D721Med (cell line): ENCODE measurements around the gene HOXA10.

Experiments
- DNase-seq: peaks from one replicate; pipeline ENCODE4 v3.0.0; 2011; ENCODE audit warnings: low spot score; ENCODE audit not compliant: insufficient read length
- FAIRE-seq: peaks from 2 replicates; lab custom pipeline; 2011; peaks lifted over from hg19 to GRCh38; lab: Jason Lieb, UNC
- TF ChIP-seq, protein P1 (sequence below): IDR thresholded peaks from 2 replicates; pipeline ENCODE4 v1.5.1; 2012; ENCODE audit warnings: mild to moderate bottlenecking, control low read depth; ENCODE audit not compliant: insufficient read depth; ENCODE audit errors: missing control alignments

Gene HOXA10

DNA sequence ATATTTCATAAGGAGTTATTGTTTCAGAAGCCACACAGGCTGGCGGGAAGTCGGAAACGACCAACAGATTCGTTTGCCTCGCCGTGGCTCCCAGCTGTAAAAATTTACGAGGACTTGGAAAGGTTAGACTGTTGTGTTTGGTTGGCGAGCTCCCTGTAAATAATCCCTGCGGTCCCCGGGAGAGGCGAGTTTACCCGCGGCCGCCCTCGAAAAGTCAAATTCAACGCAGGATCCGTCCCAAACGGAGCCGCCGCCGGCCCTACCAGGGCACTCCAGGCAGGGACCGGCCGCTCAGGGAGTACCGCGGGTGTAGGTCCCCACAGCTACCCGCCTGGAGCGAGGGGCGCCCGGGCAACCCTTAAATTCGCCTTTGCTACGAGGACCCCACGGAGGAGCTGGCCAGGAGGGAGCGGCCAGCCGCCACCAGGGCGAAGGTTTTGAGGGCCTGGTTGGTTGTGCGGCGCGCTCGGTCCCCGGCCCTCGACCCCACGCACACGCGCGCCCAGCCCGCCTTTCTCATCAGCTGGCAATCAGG lies 8.1 kb downstream of the HOXA10 start:
- no peak for FAIRE-seq
- TF ChIP-seq, protein P1, sequence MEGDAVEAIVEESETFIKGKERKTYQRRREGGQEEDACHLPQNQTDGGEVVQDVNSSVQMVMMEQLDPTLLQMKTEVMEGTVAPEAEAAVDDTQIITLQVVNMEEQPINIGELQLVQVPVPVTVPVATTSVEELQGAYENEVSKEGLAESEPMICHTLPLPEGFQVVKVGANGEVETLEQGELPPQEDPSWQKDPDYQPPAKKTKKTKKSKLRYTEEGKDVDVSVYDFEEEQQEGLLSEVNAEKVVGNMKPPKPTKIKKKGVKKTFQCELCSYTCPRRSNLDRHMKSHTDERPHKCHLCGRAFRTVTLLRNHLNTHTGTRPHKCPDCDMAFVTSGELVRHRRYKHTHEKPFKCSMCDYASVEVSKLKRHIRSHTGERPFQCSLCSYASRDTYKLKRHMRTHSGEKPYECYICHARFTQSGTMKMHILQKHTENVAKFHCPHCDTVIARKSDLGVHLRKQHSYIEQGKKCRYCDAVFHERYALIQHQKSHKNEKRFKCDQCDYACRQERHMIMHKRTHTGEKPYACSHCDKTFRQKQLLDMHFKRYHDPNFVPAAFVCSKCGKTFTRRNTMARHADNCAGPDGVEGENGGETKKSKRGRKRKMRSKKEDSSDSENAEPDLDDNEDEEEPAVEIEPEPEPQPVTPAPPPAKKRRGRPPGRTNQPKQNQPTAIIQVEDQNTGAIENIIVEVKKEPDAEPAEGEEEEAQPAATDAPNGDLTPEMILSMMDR, result no peak
- no peak for DNase-seq

GRCh38 chr7:27165089-27165995 lies 8.8 kb downstream of the HOXA10 start, which contains the start of gene HOXA9:
HOXA9 (minus strand) TSS chr7:27165537; CDS start chr7:27165457, 80 bp downstream.
- FAIRE-seq (no peak), DNase-seq (no peak)
- TF ChIP-seq, protein P1, result no peak

DNA sequence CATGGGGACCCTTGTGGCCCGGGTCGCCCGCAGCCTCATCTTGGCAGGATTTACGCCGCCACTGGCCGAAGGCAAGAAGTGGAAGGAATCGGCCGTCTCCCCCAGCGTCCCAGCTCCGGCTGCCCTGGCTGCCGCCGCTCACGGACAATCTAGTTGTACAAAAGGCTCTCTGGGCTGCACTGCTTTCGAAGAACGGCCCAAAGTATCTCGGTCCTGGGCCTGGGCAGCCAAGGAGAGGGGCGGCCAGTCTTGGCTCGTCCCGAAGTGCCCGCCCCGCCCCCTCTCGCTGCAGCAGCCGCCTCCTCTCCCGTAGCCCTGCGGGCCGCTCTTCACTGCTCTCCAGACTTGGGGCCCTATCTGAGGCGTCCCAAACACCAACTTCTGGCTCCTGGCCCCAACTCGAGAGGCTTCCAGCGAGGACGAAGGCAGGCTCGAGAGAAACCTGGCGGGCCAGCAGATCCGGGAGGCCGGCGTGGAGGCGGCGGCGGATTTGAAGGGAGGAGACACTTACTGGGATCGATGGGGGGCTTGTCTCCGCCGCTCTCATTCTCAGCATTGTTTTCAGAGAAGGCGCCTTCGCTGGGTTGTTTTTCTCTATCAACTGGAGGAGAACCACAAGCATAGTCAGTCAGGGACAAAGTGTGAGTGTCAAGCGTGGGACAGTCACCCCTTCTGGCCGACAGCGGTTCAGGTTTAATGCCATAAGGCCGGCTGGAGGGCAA lies 9.6 kb downstream of the HOXA10 start:
- TF ChIP-seq, protein P1, result no peak
- DNase-seq (no peak), FAIRE-seq (no peak)

DNA sequence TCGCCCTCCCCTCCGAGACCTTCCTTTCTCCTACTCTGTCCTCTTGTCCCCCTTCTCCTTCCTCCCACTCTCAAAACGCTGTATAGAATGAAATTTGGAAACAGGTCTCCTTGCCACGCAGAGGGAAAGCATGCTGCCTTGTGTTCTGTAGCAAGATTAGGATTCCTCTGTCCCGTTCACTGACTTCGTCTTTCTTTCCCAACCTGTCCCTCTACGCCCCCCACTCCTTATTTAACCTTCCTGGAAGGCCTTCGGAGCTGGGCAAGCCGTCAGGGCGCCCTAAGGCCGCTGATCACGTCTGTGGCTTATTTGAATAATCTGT lies 10.1 kb downstream of the HOXA10 start:
- no peak for DNase-seq
- no peak for FAIRE-seq
- TF ChIP-seq, protein P1, result no peak

GRCh38 chr7:27163288-27164044 lies 10.7 kb downstream of the HOXA10 start:
- FAIRE-seq (no peak), DNase-seq (no peak)
- TF ChIP-seq, protein P1, result no peak

- no peak for DNase-seq
- no peak for FAIRE-seq
- TF ChIP-seq, protein P1, result no peak
Measured at GRCh38 chr7:27162561-27163287, 11.4 kb downstream of the HOXA10 start.
